Fibroblast of villous mesenchyme (primary cell): ENCODE results near the gene MSI2. TPM values are rescaled to one million over a fixed set of nuclear protein-coding genes. Genes with fewer than 3 reads are reported as not detected.
A peak's percentile ranks its signal among the peaks of the same experiment; 100 is the strongest.

Source experiments
- DNase-seq: peaks from one replicate; pipeline ENCODE4 v3.0.0-alpha.2; 2010; ENCODE audit warnings: low read depth
- H3K4me3 ChIP-seq: 2 replicates; pipeline ENCODE4 v1.5.1; 2011; ENCODE audit warnings: low read depth, mild to moderate bottlenecking, low read length
- CTCF ChIP-seq: IDR thresholded peaks from 2 replicates; pipeline ENCODE4 v1.5.1; 2012; ENCODE audit warnings: low read depth, mild to moderate bottlenecking, low read length; ENCODE audit not compliant: insufficient read depth
- total RNA-seq: library from RNA; depleted of rRNA; stranded (reverse); fragments of >200 nt; gene quantifications from 2 replicates; pipeline ENCODE4 v1.2.3, GENCODE V29; 2012

MSI2 gene
- total RNA-seq, 1 donor, result 50.1 TPM

DNA sequence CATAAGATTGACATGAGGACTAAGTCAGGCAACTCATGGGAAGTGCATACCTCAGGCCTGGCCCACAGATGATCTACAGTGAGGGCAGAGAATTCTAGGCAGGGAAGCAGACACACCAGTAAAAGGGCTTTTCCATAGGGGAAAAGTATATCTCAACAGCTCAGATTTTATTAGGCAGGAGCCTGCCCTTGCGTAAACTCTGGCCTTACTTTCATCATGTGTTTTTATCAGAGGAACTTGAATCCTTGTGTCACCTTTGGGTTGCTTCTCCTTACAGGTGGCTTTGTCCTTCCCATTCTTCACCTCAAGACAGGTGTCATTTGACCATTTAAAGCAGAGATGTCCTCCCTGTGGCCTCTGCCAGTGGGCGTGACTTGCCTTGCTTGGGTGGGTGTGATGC lies 138.1 kb downstream of the MSI2 start:
- no peak for TF ChIP-seq CTCF
- H3K4me3 ChIP-seq, result no peak overlapping the region
- DNase-seq, result peak; percentile 51

DNA sequence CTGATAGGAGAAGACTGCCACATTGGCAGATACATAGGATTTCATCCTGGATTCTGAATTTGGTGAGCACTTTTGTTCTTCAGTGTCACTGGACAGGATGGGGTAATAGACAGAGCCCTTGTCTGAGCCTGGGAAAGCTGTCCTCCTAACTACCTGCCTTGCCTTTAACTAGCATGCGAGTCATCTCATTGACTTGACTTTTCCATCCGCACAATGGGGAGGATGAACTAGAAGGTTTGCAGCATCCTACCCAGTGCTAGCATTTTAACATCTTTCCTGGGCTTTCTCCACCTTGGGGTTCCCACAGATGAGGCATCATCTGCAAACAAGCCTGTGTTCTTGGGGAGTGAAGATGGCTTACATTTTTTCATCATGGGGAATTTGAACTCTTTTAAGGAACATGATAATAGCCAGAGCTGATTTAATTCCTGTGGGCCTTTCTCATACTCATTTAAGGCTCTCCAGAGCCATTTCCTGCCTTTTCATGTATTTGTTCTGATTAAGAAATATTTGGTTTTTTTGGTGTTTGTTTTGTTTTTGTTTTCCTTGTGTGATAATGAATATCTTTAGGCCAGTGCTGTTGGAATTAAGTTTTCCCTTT lies 139.5 kb downstream of the MSI2 start:
- TF ChIP-seq CTCF, result no peak
- peak; percentile 79 for DNase-seq
- H3K4me3 ChIP-seq, result no peak overlapping the region

- no peak for TF ChIP-seq CTCF
- H3K4me3 ChIP-seq, result no peak overlapping the region
- no peak for DNase-seq
Measured at GRCh38 chr17:57396511-57396921, 140.2 kb downstream of the MSI2 start.

GRCh38 chr17:57397402-57397801 lies 141.1 kb downstream of the MSI2 start:
- no peak for TF ChIP-seq CTCF

DNA sequence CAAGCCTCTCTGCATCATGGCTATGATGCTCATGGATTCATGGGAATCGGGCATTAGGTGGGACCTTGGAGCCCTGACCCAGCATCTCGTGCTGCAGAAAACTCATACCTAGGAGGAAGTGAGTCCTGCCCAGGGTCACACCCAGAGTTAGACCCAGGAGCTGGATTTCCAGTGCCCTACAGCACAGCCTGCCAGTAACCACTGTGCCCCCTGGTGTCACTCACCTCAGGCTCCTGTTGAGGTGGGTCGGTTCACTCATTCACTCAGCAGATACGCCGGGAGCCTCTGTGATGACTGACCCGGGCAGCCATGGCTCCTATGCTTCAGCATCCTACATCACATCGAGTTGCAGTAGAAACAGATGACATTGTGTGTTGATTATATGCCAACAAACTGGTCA lies 143.4 kb downstream of the MSI2 start:
- no peak overlapping the region for H3K4me3 ChIP-seq
- DNase-seq, result no peak
- TF ChIP-seq CTCF, result no peak

More at GRCh38 chr17:57397402-57397801, 141.1 kb downstream of the MSI2 start:
- no peak overlapping the region for H3K4me3 ChIP-seq
- DNase-seq, result no peak

DNA sequence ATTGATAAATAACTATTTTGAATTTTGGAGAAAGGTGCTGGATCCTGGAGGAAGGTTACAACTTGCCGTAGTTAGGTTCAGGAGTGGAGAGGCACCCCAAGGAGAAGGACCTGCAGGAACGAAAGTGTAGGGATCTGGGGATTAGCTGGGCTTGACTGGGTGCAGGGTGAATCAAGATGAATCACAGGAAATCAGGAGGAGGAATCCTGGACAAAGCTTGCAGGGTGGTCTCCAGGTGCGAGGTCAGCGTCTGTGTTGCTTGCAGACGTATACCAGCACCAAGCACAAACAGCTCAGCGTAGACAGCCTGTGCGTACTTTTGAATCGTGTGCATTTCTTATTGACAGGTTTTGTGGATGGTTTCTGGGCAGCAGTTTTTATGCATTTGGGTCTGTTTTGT lies 144.3 kb downstream of the MSI2 start:
- no peak overlapping the region for H3K4me3 ChIP-seq
- no peak for DNase-seq
- no peak for TF ChIP-seq CTCF
